ENCODE results near the gene MRPL36.

- TF ChIP-seq, protein P1, sequence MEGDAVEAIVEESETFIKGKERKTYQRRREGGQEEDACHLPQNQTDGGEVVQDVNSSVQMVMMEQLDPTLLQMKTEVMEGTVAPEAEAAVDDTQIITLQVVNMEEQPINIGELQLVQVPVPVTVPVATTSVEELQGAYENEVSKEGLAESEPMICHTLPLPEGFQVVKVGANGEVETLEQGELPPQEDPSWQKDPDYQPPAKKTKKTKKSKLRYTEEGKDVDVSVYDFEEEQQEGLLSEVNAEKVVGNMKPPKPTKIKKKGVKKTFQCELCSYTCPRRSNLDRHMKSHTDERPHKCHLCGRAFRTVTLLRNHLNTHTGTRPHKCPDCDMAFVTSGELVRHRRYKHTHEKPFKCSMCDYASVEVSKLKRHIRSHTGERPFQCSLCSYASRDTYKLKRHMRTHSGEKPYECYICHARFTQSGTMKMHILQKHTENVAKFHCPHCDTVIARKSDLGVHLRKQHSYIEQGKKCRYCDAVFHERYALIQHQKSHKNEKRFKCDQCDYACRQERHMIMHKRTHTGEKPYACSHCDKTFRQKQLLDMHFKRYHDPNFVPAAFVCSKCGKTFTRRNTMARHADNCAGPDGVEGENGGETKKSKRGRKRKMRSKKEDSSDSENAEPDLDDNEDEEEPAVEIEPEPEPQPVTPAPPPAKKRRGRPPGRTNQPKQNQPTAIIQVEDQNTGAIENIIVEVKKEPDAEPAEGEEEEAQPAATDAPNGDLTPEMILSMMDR (conservative IDR thresholded peaks at IDR 0.05; ENCODE audit: low read depth, low read length) = no peak
- no peak for TF ChIP-seq EZH2 (IDR thresholded peaks at IDR 0.05; ENCODE audit: low read length, unreplicated experiment)
Observed at GRCh38 chr5:1835431-1835830, 35.8 kb upstream of the MRPL36 start.
